Measurements from ENCODE around the gene RERE.

DNA sequence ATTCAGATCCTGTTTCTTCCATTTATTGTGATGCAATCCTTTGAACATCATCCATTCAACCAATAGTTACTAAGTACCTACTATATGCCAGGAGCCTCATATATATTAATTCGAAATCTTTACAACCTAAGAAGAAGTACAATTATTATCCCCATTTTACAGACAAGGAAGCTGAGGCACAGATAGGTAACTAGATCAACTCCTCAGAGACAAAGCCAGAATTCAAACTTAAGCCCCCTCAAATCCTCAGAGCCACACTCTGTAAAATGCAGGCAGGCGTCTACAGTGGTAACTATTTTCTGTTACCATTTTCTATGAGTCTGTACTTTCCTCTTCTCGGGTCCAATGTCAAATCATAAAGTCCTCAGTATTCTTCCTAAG is 391.7 kb downstream of the RERE start:
- no peak for TF ChIP-seq CTCF (conservative IDR thresholded peaks at IDR 0.05 in 1 of 2, IDR thresholded peaks at IDR 0.05 in 1 of 2; ENCODE audit: extremely low read depth in 1 of 2, insufficient read depth in 1 of 2, low read depth in 1 of 2, low read length in 2 of 2)
- TF ChIP-seq EZH2 (IDR thresholded peaks at IDR 0.05; ENCODE audit: borderline replicate concordance, low read length): no peak
